Measurements from ENCODE around the gene MIOX.

The MIOX gene

GRCh38 chr22:50455201-50455600, 31.5 kb upstream of the MIOX start:
- Histone ChIP-seq H3K27ac (ENCODE audit: low read depth, low read length) (no peak overlapping the region), H3K9ac (ENCODE audit: low read depth in 1 of 2, low read length in 2 of 2) (no peak overlapping the region), H3K9me3 (ENCODE audit: control insufficient read depth in 1 of 2, low read length in 2 of 2) (no peaks in the 10 kb centered on the region), H3K4me3 (ENCODE audit: low read depth in 1 of 2, low read length in 2 of 2) (no peak overlapping the region), H3K27me3 (ENCODE audit: control insufficient read depth in 1 of 2, insufficient read depth in 2 of 2, low read length in 2 of 2) (no peaks in the 10 kb centered on the region), H3K36me3 (ENCODE audit: control insufficient read depth in 1 of 2, insufficient read depth in 2 of 2, low read length in 2 of 2) (peaks cover 10 to 74% of the 10 kb centered on the region in 2 donors), H3K4me1 (ENCODE audit: control insufficient read depth in 1 of 2, insufficient read depth in 2 of 2, low read length in 2 of 2) (no peaks in the 10 kb centered on the region)

DNA sequence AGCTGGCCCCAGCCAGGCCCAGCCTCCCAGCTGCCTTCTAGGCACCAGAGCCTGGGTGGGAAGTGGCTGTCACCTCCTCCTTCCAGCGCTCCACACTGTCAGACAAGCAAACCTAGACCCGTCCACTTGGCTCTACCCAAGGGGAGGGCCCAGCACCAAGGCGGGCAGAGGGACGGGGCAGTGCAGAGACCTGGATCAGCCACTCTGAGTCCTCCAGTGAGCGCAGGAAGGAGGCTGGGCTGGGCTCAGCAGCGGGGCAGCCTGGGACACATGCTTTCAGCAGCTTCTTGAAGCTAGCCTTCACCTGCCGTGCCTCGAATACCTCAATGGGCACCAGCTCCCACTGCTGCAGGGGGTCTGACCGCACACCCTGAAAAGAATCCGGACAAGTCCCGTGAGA, 30.6 kb upstream of the MIOX start:
- Histone ChIP-seq H3K36me3 (ENCODE audit: control insufficient read depth in 1 of 2, insufficient read depth in 2 of 2, low read length in 2 of 2) (peaks cover 19 to 80% of the 10 kb centered on the region in 2 donors), H3K27ac (ENCODE audit: low read depth, low read length) (no peak overlapping the region), H3K4me3 (ENCODE audit: low read depth in 1 of 2, low read length in 2 of 2) (no peak overlapping the region), H3K9ac (ENCODE audit: low read depth in 1 of 2, low read length in 2 of 2) (no peak overlapping the region), H3K27me3 (ENCODE audit: control insufficient read depth in 1 of 2, insufficient read depth in 2 of 2, low read length in 2 of 2) (no peaks in the 10 kb centered on the region), H3K4me1 (ENCODE audit: control insufficient read depth in 1 of 2, insufficient read depth in 2 of 2, low read length in 2 of 2) (no peaks in the 10 kb centered on the region), H3K9me3 (ENCODE audit: control insufficient read depth in 1 of 2, low read length in 2 of 2) (no peaks in the 10 kb centered on the region)

GRCh38 chr22:50456466-50457234, 30.0 kb upstream of the MIOX start:
- no peaks in the 10 kb centered on the region for H3K27me3 ChIP-seq (ENCODE audit: control insufficient read depth in 1 of 2, insufficient read depth in 2 of 2, low read length in 2 of 2)
- no peaks in the 10 kb centered on the region for H3K9me3 ChIP-seq (ENCODE audit: control insufficient read depth in 1 of 2, low read length in 2 of 2)
- peaks cover 22 to 81% of the 10 kb centered on the region in 2 donors for H3K36me3 ChIP-seq (ENCODE audit: control insufficient read depth in 1 of 2, insufficient read depth in 2 of 2, low read length in 2 of 2)
- no peak overlapping the region for H3K9ac ChIP-seq (ENCODE audit: low read depth in 1 of 2, low read length in 2 of 2)
- no peak overlapping the region for H3K27ac ChIP-seq (ENCODE audit: low read depth, low read length)
- no peak overlapping the region for H3K4me3 ChIP-seq (ENCODE audit: low read depth in 1 of 2, low read length in 2 of 2)
- H3K4me1 ChIP-seq (ENCODE audit: control insufficient read depth in 1 of 2, insufficient read depth in 2 of 2, low read length in 2 of 2): no peaks in the 10 kb centered on the region

DNA sequence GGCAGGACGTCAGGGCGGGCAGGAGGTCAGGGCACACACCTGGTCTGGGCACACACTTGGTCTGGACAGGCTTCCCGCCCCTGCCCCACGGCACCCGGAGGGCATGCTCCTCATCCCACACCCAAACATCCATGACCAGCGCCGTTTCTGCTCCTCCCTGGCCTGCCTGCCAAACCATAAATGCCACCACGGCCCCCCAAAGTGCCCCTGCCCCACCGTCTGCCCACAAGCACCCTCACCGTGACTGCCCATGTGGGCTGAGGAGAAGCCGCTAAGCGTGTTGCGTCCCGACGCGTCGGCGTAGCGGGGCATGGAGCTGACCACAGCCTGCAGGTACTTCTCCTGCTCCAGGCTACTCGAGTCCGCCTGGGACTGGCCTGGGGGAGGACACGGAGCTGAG, 27.6 kb upstream of the MIOX start:
- Histone ChIP-seq H3K27ac (ENCODE audit: low read depth, low read length) (no peak overlapping the region), H3K36me3 (ENCODE audit: control insufficient read depth in 1 of 2, insufficient read depth in 2 of 2, low read length in 2 of 2) (peaks cover 38 to 92% of the 10 kb centered on the region in 2 donors), H3K9ac (ENCODE audit: low read depth in 1 of 2, low read length in 2 of 2) (no peak overlapping the region), H3K4me1 (ENCODE audit: control insufficient read depth in 1 of 2, insufficient read depth in 2 of 2, low read length in 2 of 2) (no peaks in the 10 kb centered on the region), H3K4me3 (ENCODE audit: low read depth in 1 of 2, low read length in 2 of 2) (no peak overlapping the region), H3K27me3 (ENCODE audit: control insufficient read depth in 1 of 2, insufficient read depth in 2 of 2, low read length in 2 of 2) (no peaks in the 10 kb centered on the region), H3K9me3 (ENCODE audit: control insufficient read depth in 1 of 2, low read length in 2 of 2) (no peaks in the 10 kb centered on the region)

- no peaks in the 10 kb centered on the region for H3K4me1 ChIP-seq (ENCODE audit: control insufficient read depth in 1 of 2, insufficient read depth in 2 of 2, low read length in 2 of 2)
- H3K9me3 ChIP-seq (ENCODE audit: control insufficient read depth in 1 of 2, low read length in 2 of 2): no peaks in the 10 kb centered on the region
- H3K9ac ChIP-seq (ENCODE audit: low read depth in 1 of 2, low read length in 2 of 2): no peak overlapping the region
- H3K36me3 ChIP-seq (ENCODE audit: control insufficient read depth in 1 of 2, insufficient read depth in 2 of 2, low read length in 2 of 2): peaks cover 42 to 92% of the 10 kb centered on the region in 2 donors
- H3K27ac ChIP-seq (ENCODE audit: low read depth, low read length): no peak overlapping the region
- H3K27me3 ChIP-seq (ENCODE audit: control insufficient read depth in 1 of 2, insufficient read depth in 2 of 2, low read length in 2 of 2): no peaks in the 10 kb centered on the region
- no peak overlapping the region for H3K4me3 ChIP-seq (ENCODE audit: low read depth in 1 of 2, low read length in 2 of 2)
These were observed 27.0 kb upstream of the MIOX start for GRCh38 chr22:50459496-50460140.

- Histone ChIP-seq H3K9ac (ENCODE audit: low read depth in 1 of 2, low read length in 2 of 2) (no peak overlapping the region), H3K36me3 (ENCODE audit: control insufficient read depth in 1 of 2, insufficient read depth in 2 of 2, low read length in 2 of 2) (peaks cover 44 to 92% of the 10 kb centered on the region in 2 donors)
These were observed 25.7 kb upstream of the MIOX start for GRCh38 chr22:50460938-50461337.

DNA sequence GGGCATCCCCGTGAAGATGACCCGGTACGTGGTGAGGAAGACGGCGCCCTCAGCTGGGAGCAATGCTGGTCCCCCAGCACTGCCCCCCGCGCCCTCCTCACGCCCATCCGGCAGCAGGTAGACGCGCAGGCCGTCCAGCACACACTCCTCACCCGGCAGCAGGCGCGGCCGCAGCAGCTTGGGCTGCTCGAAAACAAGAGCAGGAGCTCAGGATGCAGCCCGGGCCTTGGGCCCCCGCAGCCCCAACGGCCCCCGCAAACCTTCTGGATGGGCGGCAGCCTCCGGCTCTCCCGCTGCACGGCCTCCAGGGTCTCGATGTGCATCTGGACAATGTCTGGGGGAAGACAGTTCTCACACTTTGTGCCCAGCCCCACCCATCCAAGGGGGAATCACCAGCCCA, 25.1 kb upstream of the MIOX start:
- H3K4me1 ChIP-seq (ENCODE audit: control insufficient read depth in 1 of 2, insufficient read depth in 2 of 2, low read length in 2 of 2): no peaks in the 10 kb centered on the region
- H3K27ac ChIP-seq (ENCODE audit: low read depth, low read length): no peak overlapping the region
- H3K9me3 ChIP-seq (ENCODE audit: control insufficient read depth in 1 of 2, low read length in 2 of 2): no peaks in the 10 kb centered on the region
- H3K4me3 ChIP-seq (ENCODE audit: low read depth in 1 of 2, low read length in 2 of 2): no peak overlapping the region
- peaks cover 50 to 96% of the 10 kb centered on the region in 2 donors for H3K36me3 ChIP-seq (ENCODE audit: control insufficient read depth in 1 of 2, insufficient read depth in 2 of 2, low read length in 2 of 2)
- no peaks in the 10 kb centered on the region for H3K27me3 ChIP-seq (ENCODE audit: control insufficient read depth in 1 of 2, insufficient read depth in 2 of 2, low read length in 2 of 2)
- H3K9ac ChIP-seq (ENCODE audit: low read depth in 1 of 2, low read length in 2 of 2): no peak overlapping the region

More at GRCh38 chr22:50460938-50461337, 25.7 kb upstream of the MIOX start:
- no peaks in the 10 kb centered on the region for H3K9me3 ChIP-seq (ENCODE audit: control insufficient read depth in 1 of 2, low read length in 2 of 2)
- no peak overlapping the region for H3K27ac ChIP-seq (ENCODE audit: low read depth, low read length)
- H3K4me3 ChIP-seq (ENCODE audit: low read depth in 1 of 2, low read length in 2 of 2): no peak overlapping the region
- no peaks in the 10 kb centered on the region for H3K27me3 ChIP-seq (ENCODE audit: control insufficient read depth in 1 of 2, insufficient read depth in 2 of 2, low read length in 2 of 2)
- no peaks in the 10 kb centered on the region for H3K4me1 ChIP-seq (ENCODE audit: control insufficient read depth in 1 of 2, insufficient read depth in 2 of 2, low read length in 2 of 2)

DNA sequence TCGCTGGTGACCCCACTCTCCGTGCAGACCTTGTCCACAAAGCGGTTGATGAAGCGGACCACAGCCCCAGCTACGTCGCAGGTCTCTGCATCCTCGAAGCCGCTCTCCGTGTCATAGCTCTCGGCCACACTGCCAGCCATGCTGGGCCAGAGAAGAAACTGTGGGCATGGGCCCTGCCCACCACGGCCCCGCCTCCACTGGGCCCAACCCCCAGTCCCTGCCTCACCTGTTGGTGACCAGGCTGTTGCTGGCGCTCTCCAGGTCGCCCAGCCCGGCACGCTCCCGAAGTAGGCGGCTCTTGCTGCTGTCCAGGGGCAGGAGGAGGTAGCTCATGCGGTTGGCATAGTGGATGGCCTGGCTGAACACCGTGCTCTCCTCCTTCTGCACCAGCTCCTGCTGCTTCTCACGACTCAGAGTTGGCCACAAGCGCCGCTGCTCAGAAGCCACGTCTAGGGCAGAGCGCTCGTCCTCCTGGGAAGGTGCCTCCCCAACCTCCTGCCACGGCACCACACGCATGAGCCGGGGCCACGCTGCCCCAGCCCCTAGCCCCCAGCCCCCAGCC, 24.6 kb upstream of the MIOX start:
- H3K4me1 ChIP-seq (ENCODE audit: control insufficient read depth in 1 of 2, insufficient read depth in 2 of 2, low read length in 2 of 2): no peaks in the 10 kb centered on the region
- no peak overlapping the region for H3K4me3 ChIP-seq (ENCODE audit: low read depth in 1 of 2, low read length in 2 of 2)
- H3K36me3 ChIP-seq (ENCODE audit: control insufficient read depth in 1 of 2, insufficient read depth in 2 of 2, low read length in 2 of 2): peaks cover 56 to 97% of the 10 kb centered on the region in 2 donors
- H3K9me3 ChIP-seq (ENCODE audit: control insufficient read depth in 1 of 2, low read length in 2 of 2): no peaks in the 10 kb centered on the region
- no peaks in the 10 kb centered on the region for H3K27me3 ChIP-seq (ENCODE audit: control insufficient read depth in 1 of 2, insufficient read depth in 2 of 2, low read length in 2 of 2)
- no peak overlapping the region for H3K27ac ChIP-seq (ENCODE audit: low read depth, low read length)
- H3K9ac ChIP-seq (ENCODE audit: low read depth in 1 of 2, low read length in 2 of 2): no peak overlapping the region

- H3K36me3 ChIP-seq (ENCODE audit: control insufficient read depth in 1 of 2, insufficient read depth in 2 of 2, low read length in 2 of 2): peaks cover 56 to 96% of the 10 kb centered on the region in 2 donors
These were observed 23.3 kb upstream of the MIOX start for GRCh38 chr22:50463188-50463900.

GRCh38 chr22:50464451-50464850, 22.2 kb upstream of the MIOX start:
- no peak overlapping the region for H3K4me3 ChIP-seq (ENCODE audit: low read depth in 1 of 2, low read length in 2 of 2)
- H3K9ac ChIP-seq (ENCODE audit: low read depth in 1 of 2, low read length in 2 of 2): no peak overlapping the region
- no peaks in the 10 kb centered on the region for H3K27me3 ChIP-seq (ENCODE audit: control insufficient read depth in 1 of 2, insufficient read depth in 2 of 2, low read length in 2 of 2)
- peaks cover 7 to 10% of the 10 kb centered on the region in 2 donors for H3K4me1 ChIP-seq (ENCODE audit: control insufficient read depth in 1 of 2, insufficient read depth in 2 of 2, low read length in 2 of 2)
- H3K36me3 ChIP-seq (ENCODE audit: control insufficient read depth in 1 of 2, insufficient read depth in 2 of 2, low read length in 2 of 2): peaks cover 56 to 85% of the 10 kb centered on the region in 2 donors
- no peaks in the 10 kb centered on the region for H3K9me3 ChIP-seq (ENCODE audit: control insufficient read depth in 1 of 2, low read length in 2 of 2)
- no peak overlapping the region for H3K27ac ChIP-seq (ENCODE audit: low read depth, low read length)

More at GRCh38 chr22:50463188-50463900, 23.3 kb upstream of the MIOX start:
- no peak overlapping the region for H3K4me3 ChIP-seq (ENCODE audit: low read depth in 1 of 2, low read length in 2 of 2)
- H3K4me1 ChIP-seq (ENCODE audit: control insufficient read depth in 1 of 2, insufficient read depth in 2 of 2, low read length in 2 of 2): peaks cover 0 to 2% of the 10 kb centered on the region in 2 donors
- H3K27me3 ChIP-seq (ENCODE audit: control insufficient read depth in 1 of 2, insufficient read depth in 2 of 2, low read length in 2 of 2): no peaks in the 10 kb centered on the region
- no peak overlapping the region for H3K9ac ChIP-seq (ENCODE audit: low read depth in 1 of 2, low read length in 2 of 2)
- H3K27ac ChIP-seq (ENCODE audit: low read depth, low read length): no peak overlapping the region
- no peaks in the 10 kb centered on the region for H3K9me3 ChIP-seq (ENCODE audit: control insufficient read depth in 1 of 2, low read length in 2 of 2)
